Bone marrow (tissue), 2 donors: Measurements from ENCODE around the gene MX1.
"Not testable (repeated sequence)": the region's sequence is repeated elsewhere in the genome, so short reads cannot be mapped to it uniquely, and the experiment has no call there.

Experiments
- DNase-seq, 2 donors: peaks; one replicate each; lab custom pipeline; 2025; lab: John Stamatoyannopoulos, UW

Gene MX1

DNA sequence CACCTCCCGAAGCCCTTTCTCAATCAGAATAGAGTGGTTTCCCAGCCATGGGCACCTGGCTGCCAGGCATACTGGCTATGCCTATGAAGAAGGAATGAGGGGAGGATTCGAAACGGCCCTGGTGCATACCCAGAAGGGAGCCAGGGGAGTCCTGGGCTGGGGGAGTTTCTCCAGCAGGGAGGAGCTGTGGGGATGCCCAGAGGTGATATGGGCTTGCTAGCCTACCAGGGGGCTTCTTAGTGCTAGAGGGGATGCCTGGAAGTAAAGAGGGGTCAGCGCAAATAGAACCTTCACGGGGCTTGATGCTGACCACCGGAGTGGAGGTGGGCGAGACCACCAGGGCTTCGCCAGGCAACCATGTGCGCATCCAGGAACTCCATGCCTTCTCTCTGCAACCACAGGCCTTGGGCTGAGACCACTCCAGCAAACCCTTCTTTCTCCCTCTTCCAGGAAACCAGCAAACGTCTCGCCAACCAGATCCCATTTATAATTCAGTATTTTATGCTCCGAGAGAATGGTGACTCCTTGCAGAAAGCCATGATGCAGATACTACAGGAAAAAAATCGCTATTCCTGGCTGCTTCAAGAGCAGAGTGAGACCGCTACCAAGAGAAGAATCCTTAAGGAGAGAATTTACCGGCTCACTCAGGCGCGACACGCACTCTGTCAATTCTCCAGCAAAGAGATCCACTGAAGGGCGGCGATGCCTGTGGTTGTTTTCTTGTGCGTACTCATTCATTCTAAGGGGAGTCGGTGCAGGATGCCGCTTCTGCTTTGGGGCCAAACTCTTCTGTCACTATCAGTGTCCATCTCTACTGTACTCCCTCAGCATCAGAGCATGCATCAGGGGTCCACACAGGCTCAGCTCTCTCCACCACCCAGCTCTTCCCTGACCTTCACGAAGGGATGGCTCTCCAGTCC is 18.2 kb upstream of the MX1 start:
- DNase-seq: no peak

DNA sequence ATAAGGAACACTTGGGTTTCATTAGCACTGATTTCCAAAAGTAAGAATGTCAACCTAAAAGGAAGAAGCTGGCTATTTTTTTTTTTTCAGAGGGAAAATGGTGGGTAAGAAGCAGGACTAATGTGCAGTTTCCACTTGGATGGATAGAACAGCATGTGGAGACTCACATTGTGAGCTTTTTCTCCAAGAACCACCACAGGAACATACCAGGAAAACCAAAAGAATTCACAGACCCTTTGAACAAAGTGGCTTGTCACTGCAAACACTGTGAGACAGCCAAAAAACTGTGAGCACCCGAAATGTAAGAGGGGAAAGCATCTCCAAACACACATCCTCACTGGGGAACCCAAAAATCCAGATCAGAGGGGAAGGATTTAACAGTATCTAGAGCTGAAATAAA is 15.7 kb upstream of the MX1 start:
- DNase-seq: no peak

DNA sequence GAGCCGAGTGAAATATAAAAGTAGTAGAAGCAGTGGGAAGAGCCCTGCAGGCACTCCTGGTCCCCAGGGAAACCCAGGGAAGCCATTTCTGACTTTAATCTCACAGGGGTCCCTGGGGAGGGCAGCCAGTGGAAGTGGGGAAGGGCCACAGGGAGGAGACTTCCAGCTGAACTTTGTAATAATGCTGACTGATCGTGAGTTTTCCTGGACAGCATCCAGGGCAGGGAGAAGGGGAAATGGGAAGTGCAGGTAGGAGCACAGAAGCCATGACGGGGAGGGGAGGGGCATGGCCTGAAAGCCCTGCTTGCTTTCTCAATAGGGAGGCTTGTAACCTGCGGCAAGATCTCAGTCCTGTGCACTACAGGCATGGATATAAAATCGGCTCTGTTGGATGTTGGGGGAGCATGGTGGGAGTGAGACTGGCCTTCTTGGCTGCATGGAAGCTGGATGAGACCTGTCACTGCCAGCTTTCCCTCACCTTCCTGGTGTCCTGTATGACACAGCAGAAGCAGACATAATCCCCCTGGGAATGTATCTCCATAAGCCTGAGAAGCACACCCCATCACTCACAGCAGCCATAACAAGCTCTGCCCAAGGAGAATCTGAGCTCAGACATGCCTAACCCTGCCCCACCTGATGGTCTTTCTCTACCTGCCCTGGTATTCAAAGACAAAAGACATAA is 15.1 kb upstream of the MX1 start:
- no peak for DNase-seq

DNA sequence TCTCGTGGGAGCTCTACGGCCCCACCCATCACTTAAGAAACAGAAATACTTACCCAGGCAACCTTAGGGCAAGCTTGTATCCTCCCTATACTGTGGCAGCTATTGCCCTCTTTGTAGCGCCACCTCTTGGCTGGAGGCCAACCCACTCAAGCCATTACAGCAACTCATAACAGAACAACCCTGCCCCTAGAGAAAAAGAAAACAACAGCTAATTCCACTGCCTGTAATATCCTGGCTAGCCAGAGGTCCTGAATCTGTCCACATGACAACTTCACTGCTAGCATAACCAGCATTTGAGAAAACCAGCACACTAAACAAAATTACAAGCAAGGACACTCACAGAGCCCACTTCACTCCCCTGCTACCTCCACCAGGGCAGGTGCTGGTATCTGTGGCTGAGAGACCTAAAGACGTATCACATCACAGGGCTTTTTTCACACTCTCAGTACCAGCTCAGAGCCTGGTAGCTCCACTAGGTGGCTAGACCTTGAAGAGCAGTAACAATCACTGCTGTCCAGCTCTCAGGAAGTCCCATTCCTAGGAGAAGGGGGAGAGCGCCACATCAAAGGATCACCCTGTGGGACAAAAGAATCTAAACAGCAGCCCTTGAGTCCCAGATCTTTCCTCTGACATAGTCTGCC is 14.5 kb upstream of the MX1 start:
- no peak for DNase-seq

DNA sequence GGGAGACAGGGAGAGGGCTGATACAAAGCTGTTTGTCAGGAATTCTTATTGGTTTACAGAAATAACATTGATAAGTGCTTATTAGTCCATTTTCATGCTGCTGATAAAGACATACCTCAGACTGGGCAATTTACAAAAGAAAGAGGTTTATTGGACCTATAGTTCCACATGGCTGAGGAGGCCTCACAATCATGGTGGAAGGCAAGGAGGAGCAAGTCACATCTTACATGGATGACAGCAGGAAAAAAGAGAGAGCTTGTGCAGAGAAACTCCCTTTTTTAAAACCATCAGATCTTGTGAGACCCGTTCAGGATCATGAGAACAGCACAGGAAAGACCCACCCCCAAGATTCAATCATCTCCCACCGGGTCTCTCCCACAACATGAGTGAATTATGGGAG is 8.5 kb upstream of the MX1 start:
- DNase-seq: not testable (repeated sequence)

DNA sequence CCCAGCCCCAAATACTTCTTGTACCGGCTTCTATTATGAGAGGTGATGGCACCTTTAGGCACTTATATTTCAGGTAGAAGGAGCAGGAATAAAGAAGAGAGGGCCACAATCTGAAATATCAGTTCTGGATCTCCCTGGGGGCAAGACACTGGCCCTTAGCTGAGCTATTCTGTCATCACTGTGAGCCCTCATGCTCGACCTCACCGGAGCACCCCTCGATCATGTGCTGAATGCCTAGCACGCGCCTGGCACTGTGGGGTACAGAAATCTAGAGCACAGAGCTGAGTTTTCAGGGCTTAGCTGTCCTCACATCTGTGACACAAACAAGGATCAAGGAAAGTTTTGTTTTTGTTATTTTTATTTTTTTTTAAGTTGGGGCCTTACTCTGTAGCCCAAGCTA is 7.6 kb upstream of the MX1 start:
- DNase-seq: no peak

DNA sequence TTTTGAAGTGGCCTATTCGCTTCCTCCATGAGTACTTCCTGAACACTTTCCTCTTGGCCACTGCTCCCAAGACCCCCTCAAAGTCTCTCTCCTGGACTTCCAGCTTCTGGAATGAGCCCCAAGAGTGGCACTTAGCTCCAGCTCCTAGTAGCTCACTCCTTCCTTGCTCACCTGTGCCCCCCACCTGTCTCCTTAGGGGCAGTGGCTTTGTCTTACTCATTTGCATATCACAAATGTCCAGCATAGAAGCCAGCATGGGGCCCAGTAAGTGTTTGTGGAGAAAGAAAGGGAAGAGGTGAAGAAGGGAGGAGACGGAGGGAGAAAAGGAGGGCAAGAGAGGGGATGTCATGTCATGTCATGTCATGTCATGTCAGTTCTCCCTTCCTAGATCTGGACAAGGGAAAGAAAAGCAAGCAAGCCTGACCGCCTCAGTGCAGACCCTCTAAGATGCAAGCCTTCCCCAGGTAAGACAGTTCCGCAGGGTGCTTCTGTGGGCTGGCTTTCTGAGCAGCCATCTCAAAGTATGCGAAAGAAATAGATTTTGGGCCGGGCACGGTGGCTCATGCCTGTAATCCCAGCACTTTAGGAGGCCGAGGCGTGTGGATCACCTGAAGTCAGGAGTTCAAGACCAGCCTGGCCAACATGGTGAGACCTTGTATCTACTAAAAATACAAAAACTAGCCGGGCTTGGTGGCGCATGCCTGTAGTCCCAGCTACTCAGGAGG is 6.9 kb upstream of the MX1 start:
- no peak for DNase-seq

DNA sequence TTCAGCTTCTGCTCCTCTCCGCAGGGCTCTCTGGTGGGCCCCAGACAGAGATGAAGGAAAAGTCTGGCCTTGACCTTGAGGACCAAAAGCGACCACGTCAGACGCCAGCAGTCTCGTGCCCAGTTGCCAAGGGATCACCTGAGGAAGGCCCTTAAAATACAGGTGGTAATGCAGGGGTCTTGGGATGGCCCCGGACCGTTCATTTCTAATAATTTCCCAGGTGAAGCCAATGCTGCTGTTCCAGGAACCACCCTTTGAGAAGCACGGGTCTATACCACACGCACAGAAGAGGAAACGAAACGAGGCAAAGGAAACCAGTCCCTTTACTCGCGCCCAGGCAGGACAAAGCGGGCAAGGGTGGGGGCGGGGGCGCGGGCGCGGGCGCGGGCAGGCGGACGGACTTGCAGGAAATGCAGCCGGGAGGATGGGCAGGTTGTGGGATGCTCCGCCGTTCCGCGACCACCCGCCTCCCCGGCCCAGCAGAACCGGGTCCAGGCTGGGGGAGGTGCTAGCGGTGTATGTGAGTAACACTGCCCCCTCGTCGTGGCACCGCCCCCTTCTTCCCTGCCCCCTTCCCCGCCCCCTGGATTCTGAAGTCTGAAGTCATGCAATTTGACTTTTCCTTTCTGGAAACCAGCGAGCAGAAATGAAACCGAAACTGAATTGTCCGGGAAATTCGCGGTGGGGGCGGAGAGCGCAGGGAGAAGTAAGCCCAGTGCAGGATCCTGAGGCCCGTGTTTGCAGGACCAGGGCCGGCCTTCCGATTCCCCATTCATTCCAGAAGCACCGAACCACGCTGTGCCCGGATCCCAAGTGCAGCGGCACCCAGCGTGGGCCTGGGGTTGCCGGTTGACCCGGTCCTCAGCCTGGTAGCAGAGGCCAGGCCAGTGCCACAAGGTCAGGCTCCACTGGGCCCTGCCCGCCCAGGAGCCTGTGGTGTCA is 5.8 kb upstream of the MX1 start:
- peak; percentile 33 to 64 for DNase-seq

DNA sequence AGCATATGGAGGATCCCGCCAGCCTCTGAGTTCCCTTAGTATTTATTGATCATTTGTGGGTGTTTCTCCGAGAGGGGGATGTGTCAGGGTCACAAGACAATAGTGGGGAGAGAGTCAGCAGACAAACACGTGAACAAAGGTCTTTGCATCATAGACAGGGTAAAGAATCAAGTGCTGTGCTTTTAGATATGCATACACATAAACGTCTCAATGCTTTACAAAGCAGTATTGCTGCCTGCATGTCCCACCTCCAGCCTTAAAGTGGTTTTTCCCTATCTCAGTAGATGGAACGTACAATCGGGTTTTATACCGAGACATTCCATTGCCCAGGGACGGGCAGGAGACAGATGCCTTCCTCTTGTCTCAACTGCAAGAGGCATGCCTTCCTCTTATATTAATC is 5.0 kb upstream of the MX1 start:
- DNase-seq: not testable (repeated sequence)

DNA sequence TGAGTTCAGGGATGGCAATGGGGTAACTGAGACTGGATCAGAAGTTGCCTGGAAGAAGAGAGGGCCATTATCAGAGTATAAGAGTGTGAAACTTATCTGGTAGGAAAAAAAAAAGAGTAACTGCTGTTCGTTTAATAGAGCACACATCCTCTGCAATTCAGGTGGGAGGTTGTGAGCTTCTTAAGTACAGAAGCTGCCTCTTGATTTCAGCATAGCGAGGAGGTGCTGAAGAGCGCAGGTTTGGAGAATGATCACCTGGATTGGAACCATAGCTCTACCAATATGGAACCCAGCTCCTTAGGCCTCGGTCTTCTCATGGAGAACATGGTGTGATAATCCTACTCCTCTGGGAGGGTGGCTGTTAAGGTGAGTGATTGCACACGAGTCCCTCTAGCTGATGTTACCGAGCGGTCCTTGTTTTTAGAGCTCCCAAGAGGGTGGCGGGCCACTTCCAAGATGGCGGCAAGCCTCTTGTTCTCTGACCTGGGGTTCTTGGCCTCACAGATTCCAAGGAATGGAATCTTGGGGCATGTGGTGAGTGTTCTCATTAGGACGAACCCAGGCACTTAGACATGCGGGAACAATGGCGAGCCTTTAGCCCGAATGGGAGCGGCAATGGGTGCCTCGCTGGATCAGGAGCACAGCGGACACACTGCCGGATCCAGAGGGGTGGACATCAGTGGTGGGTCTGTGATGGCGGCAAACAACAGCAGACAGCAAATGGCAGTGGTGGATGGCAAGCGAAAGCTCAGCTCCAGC is 3.3 kb upstream of the MX1 start:
- no peak for DNase-seq

DNA sequence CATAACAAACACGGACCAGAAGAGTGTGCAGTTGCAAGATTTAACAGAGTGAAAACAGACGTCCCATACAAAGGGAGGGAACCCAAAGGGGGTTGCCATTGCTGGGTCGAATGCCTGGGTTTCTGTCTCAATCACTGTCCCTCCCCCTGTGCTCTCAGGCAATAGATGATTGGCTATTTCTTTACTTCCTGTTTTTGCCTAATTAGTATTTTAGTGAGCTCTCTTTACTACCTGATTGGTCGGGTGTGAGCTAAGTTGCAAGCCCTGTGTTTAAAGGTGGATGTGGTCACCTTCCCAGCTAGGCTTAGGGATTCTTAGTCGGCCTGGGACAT is 2.8 kb upstream of the MX1 start:
- DNase-seq: not testable (repeated sequence)

DNA sequence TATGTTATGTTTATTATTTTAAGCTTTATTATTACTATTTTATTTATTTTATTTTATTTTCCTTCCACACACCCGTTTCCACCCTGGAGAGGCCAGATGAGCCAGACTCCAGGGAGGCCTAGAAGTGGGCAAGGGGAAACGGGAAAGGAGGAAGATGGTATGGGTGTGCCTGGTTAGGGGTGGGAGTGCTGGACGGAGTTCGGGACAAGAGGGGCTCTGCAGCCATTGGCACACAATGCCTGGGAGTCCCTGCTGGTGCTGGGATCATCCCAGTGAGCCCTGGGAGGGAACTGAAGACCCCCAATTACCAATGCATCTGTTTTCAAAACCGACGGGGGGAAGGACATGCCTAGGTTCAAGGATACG is 468 bp upstream of the MX1 start:
- no peak for DNase-seq

DNA sequence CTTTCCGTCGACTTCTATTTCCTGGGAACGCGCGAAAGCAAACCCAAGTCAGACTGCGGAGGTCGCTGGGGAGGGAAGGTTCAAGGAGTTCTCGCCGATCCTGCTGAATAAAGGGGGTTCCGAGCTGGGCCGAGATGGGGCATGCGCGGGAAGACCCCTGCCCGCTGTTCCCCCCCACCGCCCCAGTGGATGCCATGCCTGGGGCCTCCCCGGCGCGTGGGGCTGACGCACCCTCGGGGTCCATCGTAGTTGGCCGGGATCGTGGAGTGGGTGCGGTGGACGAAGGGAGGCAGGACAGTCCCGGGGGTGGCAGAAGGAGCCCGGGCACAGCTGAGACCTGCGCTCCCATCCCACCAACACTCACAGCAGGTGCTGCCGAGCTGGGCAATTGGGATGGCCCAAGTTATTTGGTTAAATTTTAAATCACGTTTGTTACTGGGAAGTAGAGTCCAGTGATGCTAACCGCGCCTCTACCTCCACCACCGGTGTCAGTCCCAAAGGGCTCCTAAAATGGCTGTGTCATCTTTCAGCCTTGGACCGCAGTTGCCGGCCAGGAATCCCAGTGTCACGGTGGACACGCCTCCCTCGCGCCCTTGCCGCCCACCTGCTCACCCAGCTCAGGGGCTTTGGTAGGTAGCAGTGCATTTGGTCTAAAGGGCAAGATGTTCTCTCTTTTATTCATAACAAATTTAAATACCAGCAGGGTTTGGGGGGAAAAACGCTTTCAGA is 801 bp downstream of the MX1 start:
- DNase-seq: peak in 1 of 2 donors; percentile 16

DNA sequence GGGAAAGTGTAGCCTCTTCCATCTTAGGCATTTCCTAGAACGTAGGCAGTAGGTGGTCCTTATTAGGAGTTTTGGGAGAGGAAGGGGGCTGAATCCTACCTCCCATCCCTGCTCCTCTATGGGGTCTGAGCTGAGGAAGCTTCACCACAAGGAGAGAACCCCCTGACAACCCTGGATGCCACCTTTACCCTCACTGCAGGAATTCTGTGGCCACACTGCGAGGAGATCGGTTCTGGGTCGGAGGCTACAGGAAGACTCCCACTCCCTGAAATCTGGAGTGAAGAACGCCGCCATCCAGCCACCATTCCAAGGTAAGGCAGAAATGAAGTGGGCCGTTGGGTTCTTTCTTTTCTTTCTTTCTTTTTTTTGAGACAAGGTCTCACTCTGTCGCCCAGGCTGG is 1.5 kb downstream of the MX1 start:
- no peak for DNase-seq

DNA sequence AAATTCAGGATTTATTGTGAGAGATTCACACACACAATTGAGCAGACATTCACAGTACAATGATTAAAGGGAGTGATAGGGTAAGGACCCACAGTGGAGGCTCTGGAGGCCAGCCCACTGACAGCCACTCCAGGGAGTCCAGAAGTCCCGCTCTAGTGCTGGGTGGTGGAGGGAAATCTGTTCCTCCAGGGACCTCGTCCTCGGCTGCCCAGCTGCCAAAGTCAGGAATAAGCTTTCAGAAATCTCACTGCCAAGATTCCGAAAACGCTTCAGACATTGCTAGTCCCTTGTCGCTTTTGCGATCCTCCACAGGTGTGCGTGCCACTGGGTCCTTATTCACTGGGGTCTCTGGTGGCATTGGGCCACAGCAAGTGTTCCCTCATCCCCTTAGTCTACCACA is 2.3 kb downstream of the MX1 start:
- DNase-seq: no peak

DNA sequence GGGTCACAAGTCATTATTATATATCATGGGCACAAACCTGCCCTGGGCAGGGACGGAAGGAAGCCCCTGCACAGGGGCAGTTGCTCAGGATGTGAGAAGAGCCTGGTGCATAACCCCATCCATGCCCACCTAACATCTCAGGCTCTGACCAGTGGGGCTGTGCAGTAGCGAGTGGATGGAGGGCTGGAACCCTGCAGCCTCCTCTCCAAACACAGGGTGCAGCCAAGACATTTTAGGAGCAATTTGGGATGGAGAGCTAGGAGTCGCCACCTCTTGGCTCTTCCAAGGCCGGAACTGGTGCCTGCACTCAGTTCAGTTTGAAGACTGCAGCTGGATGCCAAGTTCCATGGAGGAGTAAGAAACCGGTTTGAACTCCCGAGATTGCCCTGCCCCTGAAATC is 2.8 kb downstream of the MX1 start:
- no peak for DNase-seq

DNA sequence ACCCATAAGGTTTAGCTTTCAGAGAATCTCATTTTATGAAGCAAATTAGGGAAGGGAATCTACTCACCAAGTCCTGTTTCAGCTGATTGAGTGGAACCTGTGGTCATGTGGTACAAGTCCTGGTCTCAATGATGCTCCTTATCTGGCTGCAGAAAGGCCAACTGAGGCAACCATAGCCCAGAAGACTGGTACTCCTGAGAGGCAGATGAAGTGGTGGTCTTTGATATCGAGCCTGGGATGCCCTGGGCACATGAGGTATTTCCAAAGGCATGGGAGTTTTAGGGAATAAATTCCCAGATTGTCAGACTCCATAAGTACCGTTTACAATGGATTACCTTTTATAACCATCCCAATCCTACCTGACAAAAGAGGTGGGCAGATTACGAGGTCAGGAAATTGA is 3.3 kb downstream of the MX1 start:
- DNase-seq: no peak

DNA sequence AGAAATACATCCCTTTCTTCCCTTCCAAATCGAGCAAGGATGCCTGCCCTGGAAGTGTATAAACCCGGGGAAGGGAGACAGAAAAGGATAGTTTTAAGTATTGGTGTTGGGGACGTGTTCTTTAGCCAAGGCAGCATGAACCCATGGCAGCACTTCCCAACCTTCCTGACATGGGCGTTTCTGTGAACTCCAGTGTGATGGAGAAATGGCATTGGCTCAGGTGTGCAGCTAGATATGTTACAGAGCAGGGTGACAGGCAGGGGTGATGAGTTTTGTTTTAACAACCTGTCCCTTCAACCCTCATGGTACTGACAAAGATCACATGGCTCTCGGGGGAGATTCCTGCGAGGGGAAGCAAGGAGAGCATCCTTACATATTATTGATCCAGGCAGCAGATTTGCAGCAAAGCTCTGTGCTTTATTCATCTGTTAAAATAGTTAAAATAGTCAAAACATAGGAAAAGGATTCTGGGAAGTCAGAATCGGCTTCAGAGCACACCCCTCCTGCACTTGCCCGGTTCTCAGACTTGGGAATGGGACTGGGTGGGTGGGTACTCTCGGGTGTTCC is 4.0 kb downstream of the MX1 start:
- no peak for DNase-seq

DNA sequence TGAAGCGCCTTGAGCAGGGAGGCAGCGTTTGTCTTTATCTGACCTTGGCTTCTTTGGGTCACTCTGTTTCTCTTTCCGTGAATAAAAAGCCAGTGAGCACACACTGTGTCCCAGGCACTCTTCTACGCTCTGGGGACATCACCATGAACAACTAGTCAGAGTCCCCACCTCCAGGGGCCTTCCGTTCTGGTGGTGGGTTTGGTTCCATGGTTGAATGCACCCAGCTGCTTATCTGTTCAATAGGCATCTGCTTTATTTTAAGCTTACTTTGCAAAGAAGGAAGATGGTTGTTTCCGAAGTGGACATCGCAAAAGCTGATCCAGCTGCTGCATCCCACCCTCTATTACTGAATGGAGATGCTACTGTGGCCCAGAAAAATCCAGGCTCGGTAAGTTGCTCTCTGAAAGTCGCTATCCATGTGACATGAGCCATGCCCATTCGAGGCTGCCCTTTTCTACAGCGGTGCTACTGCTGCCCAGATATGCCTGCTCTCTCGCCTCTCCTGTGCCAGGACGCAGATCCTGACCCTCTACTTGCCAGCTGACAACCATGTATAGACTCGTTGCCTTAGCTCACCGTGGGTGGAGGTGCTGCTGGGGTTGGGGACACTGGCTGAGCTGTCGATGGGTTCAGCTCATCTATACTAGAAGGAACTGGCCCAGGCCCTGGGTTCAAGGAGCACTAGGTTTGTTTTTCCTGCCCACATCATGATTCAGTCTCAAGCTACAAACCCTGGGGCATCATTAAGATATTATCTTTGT is 5.9 kb downstream of the MX1 start:
- no peak for DNase-seq
